ENCODE data around the gene MEGF6.

MEGF6 gene

DNA sequence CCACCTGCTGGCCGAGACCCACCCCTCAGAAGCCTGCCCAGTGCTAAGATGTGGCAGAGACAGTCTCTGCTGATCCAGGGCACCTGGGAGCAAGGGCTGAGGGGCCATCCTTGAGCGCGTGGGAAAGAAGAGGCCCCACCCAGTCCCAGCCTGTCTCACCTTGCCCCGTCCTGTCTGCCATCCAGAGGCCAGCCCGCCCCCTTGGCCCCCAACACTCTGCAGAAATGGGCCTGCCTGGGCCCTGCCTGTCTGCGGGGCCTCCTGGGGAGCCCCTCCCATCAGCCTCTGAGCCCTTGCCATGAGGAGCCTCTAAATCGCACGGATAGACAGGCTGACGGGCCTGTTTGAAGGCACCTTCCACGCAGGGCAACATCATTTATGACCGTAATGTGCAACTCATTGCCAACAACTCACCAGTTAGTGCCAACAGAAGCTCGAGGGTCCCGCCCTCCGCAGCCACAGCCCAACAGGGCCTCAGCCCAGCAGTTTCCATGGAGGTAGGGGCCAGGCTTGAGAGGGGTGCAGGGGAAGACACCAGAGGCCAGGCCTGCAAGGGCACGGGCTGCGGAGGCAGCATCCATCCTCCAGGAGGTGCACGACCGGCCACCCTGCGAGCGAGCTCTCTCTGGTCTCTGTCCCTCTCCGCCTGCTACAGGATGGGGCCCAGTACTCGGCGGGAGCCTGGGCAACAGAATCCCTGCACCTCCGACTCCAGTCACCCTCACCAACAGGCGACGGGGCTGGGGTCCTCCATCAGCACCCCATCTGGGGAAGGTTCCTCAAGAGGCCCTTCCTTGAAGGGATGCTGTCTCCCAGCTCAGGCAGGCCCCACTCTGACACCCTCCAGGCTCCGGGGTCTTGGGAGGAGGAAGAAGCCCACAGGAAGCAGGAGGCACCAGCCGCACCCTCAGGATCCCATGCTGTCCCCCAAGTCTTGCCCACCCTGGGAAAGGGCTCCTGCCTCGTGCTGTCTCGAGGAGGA, 78.0 kb downstream of the MEGF6 start:
- DNase-seq, result no peak

DNA sequence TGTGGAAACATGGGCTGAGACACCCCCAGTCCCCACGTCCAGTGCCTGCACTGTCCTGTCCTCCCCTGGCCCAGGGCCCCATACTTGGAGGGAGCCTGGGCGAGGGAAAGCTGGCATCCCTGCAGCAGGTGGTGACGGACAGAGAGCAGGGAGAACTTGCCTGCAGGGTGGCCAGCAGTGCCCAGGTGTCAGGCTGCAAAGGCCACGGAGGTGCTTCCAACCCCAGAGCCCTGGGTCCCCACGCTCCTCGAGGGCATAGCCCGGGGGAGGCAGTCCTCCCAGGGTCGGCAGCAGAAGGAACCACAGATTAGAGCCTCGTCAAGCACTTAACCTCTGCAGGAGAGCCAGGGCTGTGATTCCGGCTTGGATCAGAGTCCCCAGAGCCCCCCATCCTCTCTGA, 79.4 kb downstream of the MEGF6 start:
- no peak for DNase-seq

DNA sequence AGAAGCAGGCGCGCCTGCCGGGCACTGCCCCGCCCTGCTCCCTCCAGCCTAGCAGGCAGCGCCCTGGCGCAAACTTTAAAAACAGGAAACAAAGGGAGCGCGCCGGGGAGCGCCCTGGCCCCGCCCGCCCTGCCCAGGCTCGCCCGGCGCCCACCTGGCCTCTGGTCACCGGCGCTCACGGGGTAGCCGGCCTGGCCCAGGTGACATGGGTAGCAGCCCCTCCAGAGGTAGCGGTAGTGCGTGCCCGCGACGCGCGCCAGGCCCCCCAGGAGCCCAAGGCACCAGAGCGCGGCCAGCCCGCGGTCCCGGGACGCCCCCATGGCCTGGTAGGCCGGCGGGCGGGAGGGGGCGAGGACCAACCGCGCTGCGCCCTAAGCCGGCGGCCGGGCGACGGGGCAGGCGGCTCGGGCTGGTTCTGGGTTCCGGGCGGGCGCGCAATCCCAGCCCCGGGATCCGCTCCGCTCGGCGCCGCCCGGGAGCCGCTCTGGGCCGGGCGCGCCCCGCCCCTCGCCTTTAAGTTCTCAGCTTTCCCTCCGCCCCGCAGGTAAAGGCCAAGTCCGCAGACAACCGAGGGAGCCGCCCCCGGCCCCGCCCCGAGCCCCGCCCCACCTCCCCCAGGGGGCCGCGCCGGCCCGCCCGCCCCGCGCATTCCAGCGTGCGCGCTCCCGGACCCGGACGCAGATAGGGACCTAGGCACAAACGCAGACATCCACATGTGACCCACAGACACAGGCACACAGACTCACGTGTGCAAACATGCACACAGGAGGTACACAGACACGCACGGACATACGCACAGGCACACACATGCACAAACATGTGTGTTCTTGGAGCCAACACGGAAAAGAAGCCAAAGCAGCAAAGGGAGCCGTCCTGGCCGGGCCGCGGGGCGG, 80.1 kb downstream of the MEGF6 start:
- DNase-seq, result no peak

DNA sequence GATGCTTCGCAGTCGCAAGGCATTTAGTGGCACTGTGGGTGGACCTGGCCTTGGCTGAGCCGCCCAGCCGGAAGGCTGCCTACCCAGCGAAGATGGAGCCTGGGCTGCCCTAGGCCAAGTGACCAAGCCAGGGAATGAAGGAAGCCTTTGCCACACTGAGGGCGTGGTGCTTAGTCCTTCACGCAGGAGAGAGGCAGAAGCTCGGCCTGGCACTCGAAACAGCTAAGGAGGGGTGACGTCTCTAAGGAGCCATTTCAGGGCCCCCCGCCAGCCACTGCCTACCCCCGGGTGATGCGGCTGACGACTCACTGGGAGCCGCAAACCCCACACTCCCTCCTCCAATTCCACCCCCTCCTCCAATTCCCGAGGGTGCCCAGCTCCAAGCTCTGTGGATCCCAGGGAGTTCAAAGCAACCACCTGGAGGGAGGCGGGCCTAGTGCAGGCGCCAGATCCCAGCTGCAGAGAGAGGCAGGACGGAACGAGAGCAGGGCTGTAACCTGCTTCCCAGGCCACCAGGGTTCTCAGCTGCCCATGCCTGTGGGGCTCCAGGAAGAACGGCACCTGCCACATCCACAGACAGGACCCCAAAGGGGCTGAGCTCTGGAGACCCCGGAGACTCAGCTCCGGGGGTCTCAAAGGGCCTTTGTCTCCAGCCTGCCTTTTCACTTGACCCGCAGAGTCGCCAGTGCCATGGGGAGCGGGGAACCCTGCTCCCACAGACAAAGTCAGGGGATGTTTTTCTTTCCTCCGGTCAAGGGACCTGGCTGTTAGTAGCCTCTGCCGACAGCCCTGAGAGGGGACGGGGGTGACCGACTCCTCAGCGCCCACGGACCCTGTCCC, 81.0 kb downstream of the MEGF6 start:
- DNase-seq, result no peak

DNA sequence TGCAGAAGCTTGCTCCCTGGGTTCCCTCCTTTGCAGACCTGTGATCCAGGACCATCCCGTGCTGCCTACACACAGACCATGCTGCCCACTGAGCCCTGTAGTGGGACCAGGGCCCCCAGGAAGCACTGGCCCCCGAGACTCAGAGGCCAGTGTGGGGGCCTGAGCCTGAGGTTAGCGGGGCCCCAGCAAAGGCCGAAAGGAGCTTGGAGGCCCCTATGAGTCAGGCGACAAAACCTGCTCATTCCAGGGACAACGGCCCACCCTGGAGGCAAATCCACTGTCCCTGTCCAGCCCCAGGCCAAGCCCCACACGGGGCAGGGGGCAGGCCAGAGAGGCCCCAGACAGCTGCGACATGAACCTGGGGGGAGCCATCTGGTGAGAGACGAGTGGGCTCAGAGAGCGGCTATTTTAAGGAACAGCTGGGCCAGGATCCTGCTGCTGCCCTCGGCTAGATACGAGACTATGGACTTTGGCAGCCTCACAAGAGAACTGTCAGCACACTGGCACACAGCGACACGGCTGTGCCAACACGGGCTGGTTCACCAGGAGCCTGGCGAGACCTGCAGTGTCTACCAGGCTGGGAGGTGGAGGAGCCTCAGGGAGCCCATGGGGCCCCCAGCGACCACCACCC, 82.1 kb downstream of the MEGF6 start:
- no peak for DNase-seq

DNA sequence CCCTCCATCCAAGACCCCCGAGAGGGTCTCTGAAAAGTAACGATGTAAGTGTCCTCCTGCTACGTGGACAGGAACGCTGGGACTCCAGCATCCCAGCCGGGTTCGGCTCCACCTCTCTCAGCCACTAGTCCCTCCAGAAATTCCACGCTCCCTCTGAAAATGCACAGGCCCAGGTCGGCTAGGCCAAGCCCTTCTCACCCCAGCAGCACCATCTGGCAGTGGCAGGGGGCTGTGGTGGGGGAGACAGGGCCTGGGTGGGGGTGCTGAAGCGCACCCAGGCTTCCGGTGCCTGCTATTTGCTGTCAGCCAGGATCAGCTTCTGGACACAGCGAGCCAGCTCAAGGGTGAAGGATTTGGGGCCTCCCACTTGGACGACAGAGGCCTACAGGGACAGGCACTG, 83.5 kb downstream of the MEGF6 start:
- DNase-seq, result no peak

DNA sequence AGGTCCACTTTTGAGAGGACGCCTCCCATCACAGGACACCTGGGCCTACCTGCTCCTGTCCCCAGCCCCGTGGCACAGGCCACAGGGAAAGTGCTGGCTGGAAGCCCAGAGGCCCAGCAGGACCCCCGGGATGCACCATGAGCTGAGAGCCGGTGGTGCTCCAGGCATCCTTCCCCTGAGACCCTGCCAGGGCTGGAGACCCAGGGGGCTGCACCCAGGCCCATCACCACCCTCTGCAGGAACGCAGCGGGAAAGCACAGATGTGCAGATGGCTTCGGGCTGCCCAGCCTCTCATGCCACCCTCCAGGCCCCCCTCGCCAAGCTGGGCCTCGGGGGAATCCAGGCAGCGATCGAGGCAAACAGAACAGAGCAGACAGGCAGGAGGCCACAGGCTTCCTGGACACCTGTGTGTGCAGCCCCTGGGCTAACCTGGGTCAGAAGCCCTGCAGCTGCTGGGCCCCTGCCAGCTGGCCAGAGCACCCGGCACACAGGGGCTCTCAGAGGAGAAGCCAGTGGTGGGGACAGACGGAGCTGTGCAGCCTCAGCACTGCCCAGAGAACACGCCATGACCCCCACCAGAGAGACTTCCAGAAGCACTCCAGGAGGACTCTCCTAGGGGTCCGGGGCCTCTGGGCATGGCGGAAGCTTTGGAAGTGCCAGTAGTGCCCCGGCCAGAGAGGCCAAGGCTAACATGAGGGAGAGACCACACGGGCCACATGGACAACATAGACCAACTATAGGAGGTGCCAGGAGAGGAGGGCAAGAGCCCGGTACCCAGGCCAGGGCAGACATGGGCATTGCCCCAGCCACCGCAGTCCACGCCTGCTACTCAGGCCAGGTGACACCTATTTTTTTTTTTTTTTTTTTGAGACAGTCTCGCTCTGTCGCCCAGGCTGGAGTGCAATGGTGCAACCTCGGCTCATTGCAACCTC, 85.5 kb downstream of the MEGF6 start:
- DNase-seq, result no peak

DNA sequence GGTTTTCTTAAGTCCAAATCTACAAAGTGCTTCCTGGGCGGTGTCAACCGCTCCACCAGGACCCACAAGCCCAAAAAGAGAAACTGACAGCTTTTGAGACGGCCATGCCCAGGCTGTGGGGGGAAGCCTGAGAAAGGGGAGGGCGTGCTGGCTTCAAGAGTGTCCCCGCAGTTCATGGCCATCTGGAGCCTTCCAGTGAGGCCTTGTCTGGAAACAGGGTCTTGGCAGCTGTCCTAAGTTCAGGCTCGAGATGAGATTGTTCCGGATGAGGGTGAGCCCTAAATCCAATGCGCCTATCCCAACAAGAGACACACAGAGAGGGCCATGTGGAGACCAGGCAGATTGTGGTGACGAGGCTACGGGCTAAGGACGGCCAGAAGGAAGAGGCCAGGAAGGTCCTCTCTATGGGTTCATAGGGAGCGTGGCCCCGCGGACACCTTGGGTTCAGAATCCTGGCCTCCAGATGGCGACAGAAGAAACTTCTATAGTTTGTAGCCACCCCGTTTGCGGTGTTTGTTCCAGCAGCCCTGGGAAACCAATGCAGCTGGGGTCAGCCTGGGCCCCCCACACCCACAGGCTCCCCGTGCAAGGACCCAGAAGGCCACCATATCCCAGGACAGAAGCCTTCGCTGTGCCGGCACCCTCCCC, 86.6 kb downstream of the MEGF6 start:
- no peak for DNase-seq

DNA sequence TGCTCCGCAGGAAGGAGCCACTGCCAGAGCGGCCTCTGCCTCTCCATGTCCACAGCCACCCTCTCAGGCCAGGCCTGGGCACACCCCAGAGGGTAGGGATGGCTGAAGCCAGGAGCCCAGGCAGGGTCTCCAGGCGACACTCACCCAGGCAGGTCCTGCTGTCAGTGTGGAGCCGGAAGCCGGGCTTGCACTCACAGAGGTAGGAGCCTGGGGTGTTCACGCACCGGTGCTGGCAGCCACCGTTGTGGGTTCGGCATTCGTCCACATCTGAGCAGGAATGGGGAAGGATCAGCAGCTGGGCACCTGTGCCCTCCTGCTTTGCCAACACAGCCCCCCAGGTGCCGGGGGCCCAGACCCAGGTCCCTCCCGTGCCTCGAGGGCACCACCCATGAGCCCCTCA, 87.3 kb downstream of the MEGF6 start:
- no peak for DNase-seq

DNA sequence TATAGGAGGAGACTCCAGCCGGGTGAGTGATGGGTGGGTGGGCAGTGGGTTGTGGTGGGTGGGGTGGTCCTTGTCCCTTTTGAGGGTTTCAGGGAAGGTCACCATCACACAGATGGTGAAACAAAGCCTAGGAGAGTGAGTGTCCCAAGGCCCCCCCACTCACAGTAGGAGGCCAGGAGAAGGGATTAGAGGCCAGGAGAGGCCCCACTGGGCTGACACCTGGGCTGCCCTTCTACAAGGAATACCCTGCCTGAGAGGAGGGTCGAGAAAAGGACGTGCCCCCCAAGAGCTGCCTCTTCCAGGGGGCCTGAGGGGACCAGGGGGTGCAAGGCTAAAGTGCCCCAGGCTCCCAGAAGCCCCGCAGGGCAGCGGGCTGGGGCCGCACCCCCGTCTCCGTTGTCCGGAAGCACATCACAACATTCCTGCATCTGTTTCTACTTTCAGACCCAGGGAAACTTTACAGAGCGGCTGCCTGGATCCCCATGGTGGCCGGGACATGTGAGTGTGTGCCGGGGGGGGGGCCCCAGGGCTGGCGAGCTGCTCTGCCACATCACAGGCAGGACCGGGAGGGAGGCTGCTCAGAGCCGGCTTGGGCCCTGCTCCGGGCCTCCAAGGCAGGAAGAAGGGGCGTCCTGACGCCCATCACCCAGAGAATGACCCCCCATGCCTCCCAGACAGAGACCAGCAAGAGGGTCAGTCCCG, 88.6 kb downstream of the MEGF6 start:
- DNase-seq, result no peak

DNA sequence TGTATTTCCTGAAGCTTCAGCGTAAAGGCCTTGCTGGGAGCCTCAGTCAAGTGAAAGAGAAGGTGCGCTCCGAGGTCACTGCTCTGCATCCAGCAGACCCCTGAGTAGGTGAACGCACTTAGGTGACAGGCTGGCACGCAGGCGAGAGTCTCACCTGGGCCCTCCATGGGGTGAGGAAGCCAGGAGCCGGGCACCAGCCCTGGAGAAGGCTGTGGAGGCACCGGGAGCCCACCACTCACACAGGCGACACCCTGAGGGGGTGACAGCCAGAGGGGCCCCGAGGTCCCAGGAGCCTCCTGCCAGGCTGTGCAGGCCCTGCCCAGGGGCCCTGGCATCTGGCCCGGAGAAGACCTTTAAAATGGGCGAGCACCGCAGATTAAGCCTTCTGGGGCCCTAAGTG, 89.2 kb downstream of the MEGF6 start:
- no peak for DNase-seq

DNA sequence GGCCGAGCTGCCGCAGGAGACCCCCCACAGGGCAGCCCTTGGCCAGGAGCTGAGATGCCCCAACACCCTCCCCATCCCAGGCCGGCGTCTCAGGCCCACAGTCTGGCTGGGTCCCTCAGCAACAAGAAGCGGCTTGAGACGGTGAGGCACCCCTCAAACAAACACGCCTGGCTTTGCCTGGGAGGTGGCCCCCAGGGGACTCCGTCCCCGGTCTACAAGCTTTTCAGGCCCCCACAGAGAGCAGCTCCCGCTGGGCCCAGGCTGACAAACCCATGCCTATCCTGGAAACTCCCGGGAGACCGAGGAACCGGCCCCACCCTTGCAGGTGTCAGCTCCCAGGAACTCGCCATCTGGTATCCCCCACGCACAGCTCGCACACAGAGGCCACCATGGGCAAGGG, 89.9 kb downstream of the MEGF6 start:
- DNase-seq, result no peak

DNA sequence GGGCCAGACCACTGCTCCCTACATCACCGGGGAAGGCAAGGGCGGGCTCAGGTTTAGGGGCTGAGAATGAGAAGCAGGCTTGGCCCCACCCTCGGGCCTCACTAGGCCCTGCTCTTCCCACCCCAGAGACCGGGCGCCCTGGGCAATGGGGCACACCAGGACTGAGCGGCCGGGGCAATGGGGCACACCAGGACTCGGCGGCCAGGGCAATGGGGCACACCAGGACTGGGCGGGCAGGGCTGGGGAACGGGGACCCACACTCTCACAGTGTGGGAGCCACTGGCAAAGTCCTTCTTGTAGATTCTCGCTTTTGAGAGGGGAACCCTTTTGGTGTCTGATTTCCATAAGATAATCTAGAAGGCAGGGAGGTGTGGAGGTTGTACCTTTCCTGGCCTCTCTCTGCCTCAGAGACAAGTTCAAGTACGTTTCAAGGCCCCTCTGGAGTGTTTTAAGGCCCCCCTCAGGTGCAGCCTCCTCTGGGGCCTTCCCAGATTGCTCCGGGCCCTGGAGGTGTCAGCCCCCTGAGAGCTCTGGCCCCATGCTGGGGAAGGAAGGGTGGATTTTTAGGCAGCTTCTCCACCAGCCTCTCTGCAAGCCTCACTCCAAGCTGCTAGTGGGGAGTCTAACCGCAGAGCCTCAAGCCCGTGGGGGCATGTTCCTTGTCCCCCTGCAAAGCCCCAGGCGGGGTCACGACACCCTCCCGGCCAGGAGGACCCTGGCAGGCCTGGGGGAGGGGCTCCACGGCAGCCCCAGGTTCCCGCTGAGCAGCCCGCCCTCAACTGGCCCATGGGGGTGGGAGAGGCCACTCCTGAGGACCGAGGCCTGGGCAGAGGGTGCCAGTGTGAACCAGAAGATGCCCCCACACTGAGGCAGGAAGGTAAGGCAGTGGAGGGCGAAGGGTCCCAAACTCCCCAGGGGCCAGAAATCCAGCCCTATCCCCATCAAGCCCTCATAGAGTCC, 90.6 kb downstream of the MEGF6 start:
- DNase-seq, result no peak

DNA sequence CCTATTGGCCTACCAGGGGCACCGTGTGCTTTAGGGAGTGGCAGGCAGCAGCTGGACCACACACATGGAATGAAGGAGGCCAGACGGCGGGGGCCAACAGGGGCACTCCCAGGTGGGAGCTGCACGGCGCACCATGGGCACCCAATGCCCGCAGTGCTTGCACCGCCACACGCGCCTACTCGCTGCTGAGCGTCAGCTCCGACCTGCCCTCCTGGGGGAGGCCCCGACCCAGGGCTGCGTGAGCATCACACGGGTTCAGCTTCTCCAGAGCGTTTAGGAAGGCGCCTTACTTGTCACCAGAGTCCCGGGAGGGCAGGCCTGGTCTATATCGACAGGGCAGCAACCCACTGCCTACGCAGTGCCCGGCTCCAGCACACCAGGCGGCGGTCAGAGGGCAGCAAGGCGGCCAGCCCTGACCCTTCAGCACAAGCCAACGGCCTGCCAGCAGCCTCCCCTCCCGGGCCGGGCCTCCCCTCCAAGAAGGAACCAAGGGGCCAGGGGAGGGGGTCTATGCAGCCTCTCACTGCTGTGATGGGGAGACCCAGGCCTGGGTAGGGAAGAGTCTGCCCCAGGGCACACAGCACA, 91.9 kb downstream of the MEGF6 start:
- DNase-seq, result no peak

DNA sequence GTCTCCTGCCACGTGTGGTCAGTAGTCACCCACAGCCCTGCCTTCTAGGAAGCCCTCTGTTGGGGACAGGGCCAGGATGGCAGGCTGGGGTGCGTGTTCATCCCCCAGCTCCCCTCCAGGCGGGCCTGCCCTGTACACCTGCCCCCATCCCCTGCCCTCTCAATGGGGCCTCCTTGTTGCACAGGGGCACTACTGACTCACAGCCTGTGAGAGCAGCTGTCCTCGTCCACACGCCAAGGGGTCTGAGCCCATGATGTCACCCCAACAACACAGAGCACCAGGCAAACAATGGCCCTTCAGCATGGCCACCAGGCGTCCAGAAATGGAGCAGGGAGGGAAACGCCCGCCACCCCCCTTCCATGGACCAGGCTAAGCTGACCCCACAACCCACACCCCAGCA, 92.6 kb downstream of the MEGF6 start:
- no peak for DNase-seq

DNA sequence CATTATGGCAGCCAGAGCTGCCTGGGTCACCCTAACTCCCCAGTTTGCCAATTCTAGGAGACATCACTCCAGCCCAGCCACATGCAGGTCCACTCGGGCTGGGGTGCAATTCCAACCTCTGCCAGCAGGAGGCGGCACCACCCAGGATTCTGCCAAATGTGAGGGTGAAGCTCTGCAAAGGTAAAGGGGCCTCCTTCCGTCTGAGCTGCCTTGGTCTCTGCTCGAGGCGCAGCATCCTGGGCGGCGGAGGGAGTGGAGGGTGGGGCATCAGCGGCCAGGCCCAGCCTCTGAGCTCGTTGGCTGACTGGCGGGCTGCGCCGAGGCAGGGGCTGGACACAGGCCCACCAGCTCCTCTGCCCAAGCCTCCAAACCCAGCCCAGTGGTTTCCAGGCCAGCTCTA, 93.1 kb downstream of the MEGF6 start:
- no peak for DNase-seq

DNA sequence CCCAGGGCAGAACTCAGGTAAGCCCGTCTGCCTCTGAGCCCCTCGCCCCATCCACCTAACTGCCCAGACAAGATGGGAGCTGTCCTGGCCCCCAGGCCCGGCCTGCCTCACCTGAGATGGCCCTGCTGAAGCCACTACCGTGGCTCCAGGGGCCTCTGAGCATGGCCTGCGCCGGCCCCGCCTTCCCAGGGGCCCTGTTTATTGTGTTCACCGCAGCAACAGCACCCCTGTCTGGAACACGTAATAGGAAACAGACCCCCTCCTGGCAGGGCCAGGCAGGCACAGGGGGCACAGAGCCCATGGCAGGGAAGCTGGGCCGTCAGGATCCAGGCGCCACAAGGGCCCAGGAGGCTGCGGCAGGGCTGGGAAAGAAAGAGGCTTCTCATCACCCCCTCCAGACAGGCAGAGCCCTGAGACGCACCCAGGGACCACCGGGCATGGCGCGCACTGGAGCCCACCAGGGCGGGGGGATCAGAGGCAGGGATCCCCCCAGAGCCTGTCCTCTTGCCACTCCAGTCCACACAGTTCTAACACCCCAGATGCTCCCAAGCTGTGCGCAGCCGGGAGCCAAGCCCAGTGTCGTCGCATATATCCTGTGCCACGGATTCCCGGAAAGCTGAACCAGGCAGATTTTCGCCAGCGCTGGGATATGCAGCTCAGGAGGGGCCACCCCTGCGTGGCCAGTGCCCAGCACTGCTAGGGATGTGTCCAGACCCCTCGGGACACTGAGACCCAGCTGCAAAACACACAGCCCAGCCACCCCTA, 94.2 kb downstream of the MEGF6 start:
- DNase-seq, result no peak

DNA sequence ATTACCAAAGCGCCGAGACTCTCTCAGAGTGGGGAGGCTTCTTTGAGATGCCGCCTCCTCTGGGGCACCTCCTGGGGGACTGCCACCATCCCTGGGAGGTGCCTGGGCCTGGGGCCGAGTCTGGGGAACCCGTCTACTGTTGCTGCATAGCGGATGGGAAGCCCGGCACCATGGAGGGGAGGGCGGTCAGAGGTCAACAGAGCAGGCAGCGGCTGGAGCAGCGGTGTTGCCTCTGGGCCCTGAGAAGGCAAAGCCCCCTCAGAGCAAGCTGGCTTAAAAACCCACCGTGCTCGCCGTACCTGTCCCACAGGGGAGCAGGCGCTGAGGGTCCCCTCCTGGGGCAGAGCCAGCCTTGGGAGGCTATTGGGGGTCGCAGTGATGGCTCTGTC, 94.8 kb downstream of the MEGF6 start:
- no peak for DNase-seq
